Upper lobe of left lung (tissue), 4 donors: ENCODE data around the gene LIM2.

Experiments
- EP300 ChIP-seq, 4 donors: sonication (generic); formaldehyde crosslinking; IDR thresholded peaks; one replicate each; pipeline ENCODE4 v1.5.1; 2017; ENCODE audit warnings: antibody characterized with exemption in 4 of 4, control low read depth in 2 of 4
- POLR2A ChIP-seq, 4 donors: fragments of 450-650 bp; IDR thresholded peaks; one replicate each; pipeline ENCODE4 v1.5.1; 2016 to 2017; ENCODE audit warnings: antibody characterized with exemption in 4 of 4, mild to moderate bottlenecking in 2 of 4
- POLR2AphosphoS5 ChIP-seq, 2 donors: sonication (generic); formaldehyde crosslinking; IDR thresholded peaks; one replicate each; pipeline ENCODE4 v1.5.1; 2017; ENCODE audit warnings: antibody characterized with exemption in 2 of 2
- TF ChIP-seq, protein P1 (sequence below), 6 experiments: fragments of 450-650 bp in 4 of 6; fragments of 200-600 bp in 2 of 6; sonication (generic) in 2 of 6; IDR thresholded peaks; one replicate each; pipeline ENCODE4 v1.5.1; 2016 to 2019; ENCODE audit warnings: antibody characterized with exemption in 6 of 6

DNA sequence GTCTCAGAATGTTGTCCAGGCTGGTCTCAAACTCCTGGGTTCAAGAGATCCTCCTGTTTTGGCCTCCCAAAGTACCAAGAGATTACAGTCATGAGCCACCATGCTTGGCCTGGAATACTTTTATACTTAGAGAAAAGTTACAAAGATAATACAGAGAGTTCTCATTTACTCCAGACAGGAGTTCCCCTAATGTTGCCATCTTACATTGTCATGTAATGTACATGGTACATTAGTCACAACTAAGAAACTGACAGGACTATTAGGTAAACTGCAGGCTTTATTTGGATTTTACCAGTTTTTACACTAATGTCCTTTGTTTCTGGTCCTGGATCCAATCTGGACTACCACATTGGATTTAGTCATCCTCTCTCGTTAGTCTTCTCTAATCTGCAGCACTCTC lies 4.9 kb upstream of the LIM2 start:
- TF ChIP-seq, protein P1, sequence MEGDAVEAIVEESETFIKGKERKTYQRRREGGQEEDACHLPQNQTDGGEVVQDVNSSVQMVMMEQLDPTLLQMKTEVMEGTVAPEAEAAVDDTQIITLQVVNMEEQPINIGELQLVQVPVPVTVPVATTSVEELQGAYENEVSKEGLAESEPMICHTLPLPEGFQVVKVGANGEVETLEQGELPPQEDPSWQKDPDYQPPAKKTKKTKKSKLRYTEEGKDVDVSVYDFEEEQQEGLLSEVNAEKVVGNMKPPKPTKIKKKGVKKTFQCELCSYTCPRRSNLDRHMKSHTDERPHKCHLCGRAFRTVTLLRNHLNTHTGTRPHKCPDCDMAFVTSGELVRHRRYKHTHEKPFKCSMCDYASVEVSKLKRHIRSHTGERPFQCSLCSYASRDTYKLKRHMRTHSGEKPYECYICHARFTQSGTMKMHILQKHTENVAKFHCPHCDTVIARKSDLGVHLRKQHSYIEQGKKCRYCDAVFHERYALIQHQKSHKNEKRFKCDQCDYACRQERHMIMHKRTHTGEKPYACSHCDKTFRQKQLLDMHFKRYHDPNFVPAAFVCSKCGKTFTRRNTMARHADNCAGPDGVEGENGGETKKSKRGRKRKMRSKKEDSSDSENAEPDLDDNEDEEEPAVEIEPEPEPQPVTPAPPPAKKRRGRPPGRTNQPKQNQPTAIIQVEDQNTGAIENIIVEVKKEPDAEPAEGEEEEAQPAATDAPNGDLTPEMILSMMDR (IDR thresholded peaks at IDR 0.05): no peak
- no peak for TF ChIP-seq EP300 (IDR thresholded peaks at IDR 0.05)
- TF ChIP-seq POLR2A (IDR thresholded peaks at IDR 0.05): no peak
- no peak for TF ChIP-seq POLR2AphosphoS5 (IDR thresholded peaks at IDR 0.05)
